H9 (cell line): ENCODE results near the gene FCAR. TPM values are rescaled to one million over a fixed set of nuclear protein-coding genes. Genes with fewer than 3 reads are reported as not detected.

Source experiments
- DNase-seq: peaks from one replicate; pipeline ENCODE4 v3.0.0-alpha.2; 2017
- H2AFZ ChIP-seq: one replicate; pipeline ENCODE4 v1.6.1; 2013; ENCODE audit warnings: mild to moderate bottlenecking, low read length, control low read depth, moderate library complexity
- H2AK5ac ChIP-seq: 2 replicates; pipeline ENCODE4 v1.6.1; 2013; ENCODE audit warnings: low read length, control low read depth, mixed read lengths; ENCODE audit not compliant: insufficient read length
- H2BK120ac ChIP-seq: one replicate; pipeline ENCODE4 v1.6.1; 2013; ENCODE audit warnings: low read depth, mild to moderate bottlenecking, low read length, control low read depth, inconsistent platforms; ENCODE audit not compliant: poor library complexity, severe bottlenecking
- H2BK12ac ChIP-seq: 2 replicates; pipeline ENCODE4 v1.6.1; 2013; ENCODE audit warnings: low read length, control low read depth, mixed read lengths, low read depth; ENCODE audit not compliant: insufficient read length
- H2BK15ac ChIP-seq: 2 replicates; pipeline ENCODE4 v1.6.1; 2013; ENCODE audit warnings: low read depth, low read length, control low read depth
- H2BK20ac ChIP-seq: one replicate; pipeline ENCODE4 v1.6.1; 2013; ENCODE audit warnings: low read depth, mild to moderate bottlenecking, low read length, control low read depth, inconsistent platforms; ENCODE audit not compliant: poor library complexity, severe bottlenecking
- H2BK5ac ChIP-seq: 2 replicates; pipeline ENCODE4 v1.6.1; 2013; ENCODE audit warnings: low read length, control low read depth, mixed read lengths; ENCODE audit not compliant: insufficient read length
- H3K14ac ChIP-seq: 2 replicates; pipeline ENCODE4 v1.6.1; 2013; ENCODE audit warnings: low read length, control low read depth; ENCODE audit not compliant: insufficient read depth
- H3K18ac ChIP-seq: 2 replicates; pipeline ENCODE4 v1.6.1; 2013; ENCODE audit warnings: low read depth, mild to moderate bottlenecking, mixed read lengths, low read length, control low read depth; ENCODE audit not compliant: insufficient read length
- H3K23ac ChIP-seq: 2 replicates; pipeline ENCODE4 v1.6.1; 2013; ENCODE audit warnings: low read length, control low read depth, mixed read lengths, low read depth; ENCODE audit not compliant: insufficient read length
- H3K23me2 ChIP-seq: 2 replicates; pipeline ENCODE4 v1.6.1; 2013; ENCODE audit warnings: low read depth, mild to moderate bottlenecking, mixed read lengths, low read length, control low read depth; ENCODE audit not compliant: insufficient read length, poor library complexity, severe bottlenecking
- H3K27ac ChIP-seq: 2 replicates; pipeline ENCODE4 v1.5.1; 2013; ENCODE audit warnings: low read length, control low read depth, mixed read lengths, low read depth; ENCODE audit not compliant: insufficient read length
- H3K27me3 ChIP-seq: 2 replicates; pipeline ENCODE4 v1.6.1; 2013; ENCODE audit warnings: low read length, control low read depth, inconsistent platforms; ENCODE audit not compliant: insufficient read depth
- H3K4ac ChIP-seq: 2 replicates; pipeline ENCODE4 v1.6.1; 2013; ENCODE audit warnings: low read depth, mild to moderate bottlenecking, control low read depth, inconsistent platforms, low read length, moderate library complexity
- H3K4me1 ChIP-seq: 2 replicates; pipeline ENCODE4 v1.6.1; 2013; ENCODE audit warnings: low read length, control low read depth, inconsistent platforms; ENCODE audit not compliant: insufficient read depth
- H3K4me2 ChIP-seq: 2 replicates; pipeline ENCODE4 v1.6.1; 2013; ENCODE audit warnings: low read length, control low read depth, mixed read lengths; ENCODE audit not compliant: insufficient read length, insufficient read depth
- H3K56ac ChIP-seq: 2 replicates; pipeline ENCODE4 v1.6.1; 2013; ENCODE audit warnings: low read depth, mild to moderate bottlenecking, mixed read lengths, low read length, control low read depth; ENCODE audit not compliant: insufficient read length
- H3K79me1 ChIP-seq: 2 replicates; pipeline ENCODE4 v1.6.1; 2013; ENCODE audit warnings: low read depth, mild to moderate bottlenecking, moderate library complexity, low read length, control low read depth, inconsistent platforms; ENCODE audit not compliant: insufficient read depth, poor library complexity, severe bottlenecking
- H3K79me2 ChIP-seq: 2 replicates; pipeline ENCODE4 v1.6.1; 2013; ENCODE audit warnings: low read length, control low read depth, inconsistent platforms; ENCODE audit not compliant: insufficient read depth
- H3K9ac ChIP-seq: 2 replicates; pipeline ENCODE4 v1.6.1; 2013; ENCODE audit warnings: low read length, control low read depth, mixed read lengths; ENCODE audit not compliant: insufficient read length; ENCODE audit errors: extremely low read depth
- H3K9me3 ChIP-seq: one replicate; pipeline ENCODE4 v1.6.1; 2013; ENCODE audit warnings: low read depth, low read length, inconsistent platforms; ENCODE audit not compliant: control insufficient read depth
- H3T11ph ChIP-seq: one replicate; pipeline ENCODE4 v1.6.1; 2013; ENCODE audit warnings: mild to moderate bottlenecking, low read length, control low read depth, inconsistent platforms
- H4K20me1 ChIP-seq: one replicate; pipeline ENCODE4 v1.6.1; 2013; ENCODE audit not compliant: control insufficient read depth, insufficient read length, insufficient read depth
- H4K5ac ChIP-seq: 2 replicates; pipeline ENCODE4 v1.6.1; 2013; ENCODE audit warnings: low read depth, mild to moderate bottlenecking, mixed read lengths, low read length, control low read depth; ENCODE audit not compliant: insufficient read length
- H4K8ac ChIP-seq: replicated peaks from 2 replicates; pipeline ENCODE4 v1.6.1; 2013; ENCODE audit warnings: low read length, control low read depth, mixed read lengths, low read depth; ENCODE audit not compliant: insufficient read length
- H4K91ac ChIP-seq: 2 replicates; pipeline ENCODE4 v1.6.1; 2013; ENCODE audit warnings: low read depth, mild to moderate bottlenecking, moderate library complexity, mixed read lengths, low read length, control low read depth; ENCODE audit not compliant: insufficient read length
- H3K27ac Mint-ChIP-seq, 3 experiments: 2 replicates in 2 of 3; 3 replicates in 1 of 3; pipeline ENCODE4 v1.8.0; 2020 to 2021; ENCODE audit warnings: mixed read lengths in 3 of 3, mild to moderate bottlenecking in 1 of 3, moderate library complexity in 1 of 3
- H3K27me3 Mint-ChIP-seq: 2 replicates; pipeline ENCODE4 v1.8.0; 2021; ENCODE audit warnings: low read depth, mild to moderate bottlenecking, moderate library complexity, mixed read lengths
- H3K36me3 Mint-ChIP-seq, 3 experiments: 2 replicates in 2 of 3; 3 replicates in 1 of 3; pipeline ENCODE4 v1.8.0; 2020 to 2021; ENCODE audit warnings: low read depth in 3 of 3, mixed read lengths in 3 of 3; ENCODE audit not compliant: insufficient read depth in 1 of 3
- H3K4me1 Mint-ChIP-seq, 2 experiments: 2 replicates each; pipeline ENCODE4 v1.8.0; 2020; ENCODE audit warnings: mixed read lengths in 2 of 2
- H3K4me3 Mint-ChIP-seq, 2 experiments: 2 replicates in 1 of 2; 3 replicates in 1 of 2; pipeline ENCODE4 v1.8.0; 2020 to 2021; ENCODE audit warnings: mild to moderate bottlenecking in 2 of 2, mixed read lengths in 2 of 2, moderate library complexity in 1 of 2
- H3K9me3 Mint-ChIP-seq, 2 experiments: 2 replicates in 1 of 2; 3 replicates in 1 of 2; pipeline ENCODE4 v1.8.0; 2020; ENCODE audit warnings: mild to moderate bottlenecking in 2 of 2, mixed read lengths in 2 of 2, moderate library complexity in 1 of 2
- CTCF ChIP-seq: fragments of 200-600 bp; sonication (generic); conservative IDR thresholded peaks from 3 replicates; pipeline ENCODE4 v1.8.0; 2021; ENCODE audit warnings: antibody characterized with exemption, mild to moderate bottlenecking
- WGBS: extraction: QIAGEN DNeasy Blood & Tissue Kit; methylation state at CpG from one replicate; pipeline ENCODE4 v1.1.7; 2013; ENCODE audit warnings: missing lambda C conversion rate, low lambda C conversion rate, mixed read lengths; ENCODE audit not compliant: insufficient read length; ENCODE audit errors: extremely low coverage; 5-methylcytosine and 5-hydroxymethylcytosine counted together
- total RNA-seq: library from RNA; stranded (reverse); gene quantifications from 2 replicates; pipeline ENCODE4 v1.2.1, GENCODE V29; 2021

FCAR gene
- total RNA-seq, 1 experiment from 2014 or later, result not detected

GRCh38 chr19:54928299-54928698, 54.3 kb downstream of the FCAR start:
- Mint-ChIP-seq H3K9me3 (peaks cover 50 to 93% of the 10 kb centered on the region in 2 experiments), H3K36me3 (peaks cover 0 to 7% (median 6%) of the 10 kb centered on the region in 3 experiments; a peak in 5 of 7 replicates), H3K27me3 (peaks cover 10% of the 10 kb centered on the region), H3K4me1 (0 out of 4 replicates have a peak, but pooled peaks cover 0 to 3% of the 10 kb centered on the region in 2 experiments), H3K27ac (no peak overlapping the region), H3K4me3 (no peak overlapping the region)
- no peak overlapping the region for H4K91ac ChIP-seq
- H3K27me3 ChIP-seq, result no peaks in the 10 kb centered on the region
- H3T11ph ChIP-seq, result no peak overlapping the region
- WGBS, result no CpG with 5 or more reads among the region's 2 CpGs
- H3K4ac ChIP-seq, result no peak overlapping the region
- no peaks in the 10 kb centered on the region for H3K4me1 ChIP-seq
- H3K4me2 ChIP-seq, result no peak overlapping the region
- no peak overlapping the region for H3K23ac ChIP-seq
- no peak overlapping the region for H4K5ac ChIP-seq
- no peak overlapping the region for H3K56ac ChIP-seq
- no peaks in the 10 kb centered on the region for H3K23me2 ChIP-seq
- no peak overlapping the region for H2BK120ac ChIP-seq
- H2AFZ ChIP-seq, result no peak overlapping the region
- peaks cover 7% of the 10 kb centered on the region for H3K9me3 ChIP-seq
- DNase-seq, result no peak
- no peak overlapping the region for H2AK5ac ChIP-seq
- H3K14ac ChIP-seq, result no peak overlapping the region
- no peak overlapping the region for H2BK5ac ChIP-seq
- H3K79me2 ChIP-seq, result no peaks in the 10 kb centered on the region
- H4K8ac ChIP-seq, result no peak overlapping the region
- H2BK20ac ChIP-seq, result no peak overlapping the region
- no peak overlapping the region for H3K18ac ChIP-seq
- no peak overlapping the region for H2BK15ac ChIP-seq
- H3K9ac ChIP-seq, result no peak overlapping the region
- no peak overlapping the region for H2BK12ac ChIP-seq
- no peak overlapping the region for H3K27ac ChIP-seq
- TF ChIP-seq CTCF, result no peak
- H3K79me1 ChIP-seq, result no peaks in the 10 kb centered on the region
- H4K20me1 ChIP-seq, result no peaks in the 10 kb centered on the region
